Aorta (tissue), 5 donors: ENCODE measurements around the gene SLC39A11. TPM values are rescaled to one million over a fixed set of nuclear protein-coding genes. Genes with fewer than 3 reads are reported as not detected.

Experiments
- ATAC-seq: fragments of 200-7000 bp; cut with Tn5 transposase; one replicate; pipeline ENCODE4 v1.9.1; 2022; ENCODE audit warnings: moderate library complexity; ENCODE audit not compliant: low FRiP score
- DNase-seq, 2 donors: peaks; one replicate each; pipeline ENCODE4 v3.0.0-alpha.2; 2020
- H3K27ac ChIP-seq, 2 donors: one replicate each; pipeline ENCODE4 v1.5.1; 2013; ENCODE audit warnings: low read length in 2 of 2, mild to moderate bottlenecking in 2 of 2, moderate library complexity in 2 of 2, control low read depth in 1 of 2, inconsistent platforms in 1 of 2, low read depth in 1 of 2
- H3K27me3 ChIP-seq, 2 donors: one replicate each; pipeline ENCODE4 v1.6.1; 2013; ENCODE audit warnings: control low read depth in 1 of 2, low read length in 1 of 2, mild to moderate bottlenecking in 1 of 2, moderate library complexity in 1 of 2; ENCODE audit not compliant: insufficient read depth in 2 of 2, control insufficient read depth in 1 of 2
- H3K36me3 ChIP-seq, 2 donors: one replicate each; pipeline ENCODE4 v1.6.1; 2013; ENCODE audit warnings: control low read depth in 1 of 2, low read length in 1 of 2, mild to moderate bottlenecking in 1 of 2; ENCODE audit not compliant: insufficient read depth in 2 of 2, control insufficient read depth in 1 of 2
- H3K4me1 ChIP-seq, 2 donors: one replicate each; pipeline ENCODE4 v1.6.1; 2013; ENCODE audit warnings: low read length in 2 of 2, control low read depth in 1 of 2, mild to moderate bottlenecking in 1 of 2, moderate library complexity in 1 of 2; ENCODE audit not compliant: insufficient read depth in 2 of 2, control insufficient read depth in 1 of 2
- H3K4me3 ChIP-seq, 2 donors: one replicate each; pipeline ENCODE4 v1.5.1; 2013; ENCODE audit warnings: low read length in 2 of 2, control low read depth in 1 of 2, mild to moderate bottlenecking in 1 of 2
- H3K9me3 ChIP-seq: one replicate; pipeline ENCODE4 v1.6.1; 2013; ENCODE audit warnings: mild to moderate bottlenecking, low read length; ENCODE audit not compliant: control insufficient read depth
- WGBS, 2 donors: extraction: QIAGEN DNeasy Blood & Tissue Kit; methylation state at CpG; one replicate each; pipeline ENCODE4 v1.1.7; 2013; 5-methylcytosine and 5-hydroxymethylcytosine counted together
- intact Hi-C, 2 donors: fragments of 100-400 bp; cut with DNase I; formaldehyde crosslinking; loops; one replicate each; pipeline versions ENCODE4 v1.14.2 to v1.15.0; 2022
- polyA plus RNA-seq, 2 donors: library from polyadenylated mRNA; stranded (reverse); fragments of 200-250 nt; gene quantifications; one replicate each; pipeline ENCODE4 v1.2.3, GENCODE V29; 2013
- total RNA-seq, 2 donors: library from RNA; stranded (reverse); fragmentation: NEBNext Ultra II Directional; extraction: Animal tissue kit (Norgen Biotek cat#: 25700); gene quantifications; one replicate each; pipeline ENCODE4 v1.2.1, GENCODE V29; 2021
- donor health status: healthy with polysubstance abuse.
- donor health status: Bipolar disorder and iron deficiency.
- donor health status: DM: no; HTN: no; CAD: no.
- donor health status: DM: no; HTN: no; CAD: no.
- donor health status: DM: yes; HTN: yes; CAD: no.

SLC39A11 gene
- total and polyA plus RNA-seq, 4 donors = 9.3 to 31.8 (median 17.5) TPM

DNA sequence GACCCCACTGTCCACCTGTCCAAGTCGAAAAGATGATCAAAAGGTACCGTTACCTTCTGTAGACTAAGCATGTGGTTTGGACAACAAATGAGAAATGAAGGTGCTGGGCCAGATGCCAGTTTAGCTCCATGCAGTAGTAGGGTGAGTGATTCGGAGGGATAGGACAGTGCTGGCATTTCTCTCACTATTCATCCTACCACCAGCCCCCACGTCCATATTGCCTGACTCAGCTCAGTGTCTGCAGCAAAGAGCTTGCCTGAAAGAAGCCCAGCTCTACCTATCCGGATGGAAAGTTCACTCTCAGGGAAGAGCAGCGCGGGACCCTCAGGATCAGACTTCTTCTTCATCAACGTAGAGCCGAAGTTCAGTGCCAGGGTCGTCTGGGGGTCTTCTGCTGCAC, 145.0 kb downstream of the SLC39A11 start:
- no peaks in the 10 kb centered on the region for H3K27me3 ChIP-seq
- ATAC-seq (no peak), DNase-seq (no peak)
- WGBS, 2 donors = 94% methylated on average over 10 of the region's 10 CpGs
- no peaks in the 10 kb centered on the region for H3K4me1 ChIP-seq
- H3K36me3 ChIP-seq = no peaks in the 10 kb centered on the region
- H3K27ac ChIP-seq = no peak overlapping the region
- intact Hi-C loops = no loop called here
- H3K4me3 ChIP-seq = no peak overlapping the region
- no peaks in the 10 kb centered on the region for H3K9me3 ChIP-seq

DNA sequence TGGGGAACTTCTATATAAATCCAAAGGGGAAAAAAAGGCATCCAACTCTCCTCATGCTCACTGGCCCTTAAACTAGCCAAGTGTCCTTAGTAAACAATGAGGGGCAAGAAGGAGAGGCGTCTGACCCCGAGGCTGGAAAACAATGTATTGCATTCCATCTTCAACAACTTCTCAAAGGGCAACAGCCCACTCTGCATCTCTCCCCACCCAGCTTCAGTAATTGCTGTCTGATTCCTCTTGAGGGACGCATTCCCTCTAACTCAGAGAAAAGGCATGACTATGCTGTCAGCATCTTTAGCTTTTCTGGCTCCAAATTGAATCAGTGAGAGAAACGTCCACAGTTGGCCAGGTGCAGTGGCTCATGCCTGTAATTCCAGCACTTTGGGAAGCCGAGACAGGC, 145.8 kb downstream of the SLC39A11 start:
- WGBS, 2 donors = 69 to 77% methylated on average over 5 of the region's 5 CpGs
- no peaks in the 10 kb centered on the region for H3K36me3 ChIP-seq
- no peaks in the 10 kb centered on the region for H3K27me3 ChIP-seq
- no peaks in the 10 kb centered on the region for H3K9me3 ChIP-seq
- ATAC-seq (no peak), DNase-seq (no peak)
- intact Hi-C loops = no loop called here
- no peak overlapping the region for H3K27ac ChIP-seq
- H3K4me1 ChIP-seq = no peaks in the 10 kb centered on the region
- no peak overlapping the region for H3K4me3 ChIP-seq

- Histone ChIP-seq H3K27ac (no peak overlapping the region), H3K4me1 (no peaks in the 10 kb centered on the region), H3K9me3 (no peaks in the 10 kb centered on the region), H3K4me3 (no peak overlapping the region), H3K27me3 (no peaks in the 10 kb centered on the region), H3K36me3 (no peaks in the 10 kb centered on the region)
- intact Hi-C loops = no loop called here
- ATAC-seq (no peak), DNase-seq (no peak)
- WGBS, 2 donors = 89 to 93% methylated on average over 3 of the region's 3 CpGs
Observed at GRCh38 chr17:72946156-72946555, 146.3 kb downstream of the SLC39A11 start.

DNA sequence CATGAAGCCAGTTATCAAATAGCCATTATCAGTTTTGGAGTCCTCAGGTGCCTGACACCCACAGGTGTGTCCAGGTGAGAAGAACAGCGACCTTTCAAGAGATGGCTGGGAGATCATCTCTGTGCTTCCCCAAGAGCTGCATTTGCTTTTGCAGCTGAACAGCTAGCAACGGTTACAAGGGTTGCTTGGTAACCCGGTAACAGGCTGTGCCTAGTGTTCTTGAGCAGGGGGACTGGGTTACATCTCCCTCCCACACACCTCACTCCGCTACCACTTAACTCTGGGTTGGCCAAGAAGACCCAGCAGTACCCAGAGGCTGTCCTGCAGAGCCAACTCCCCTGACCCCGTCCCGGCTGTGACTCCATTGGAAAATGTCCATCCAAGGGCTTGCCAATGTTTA, 147.0 kb downstream of the SLC39A11 start:
- ATAC-seq = no peak
- 66 to 80% methylated on average over 6 of the region's 6 CpGs for WGBS, 2 donors

DNA sequence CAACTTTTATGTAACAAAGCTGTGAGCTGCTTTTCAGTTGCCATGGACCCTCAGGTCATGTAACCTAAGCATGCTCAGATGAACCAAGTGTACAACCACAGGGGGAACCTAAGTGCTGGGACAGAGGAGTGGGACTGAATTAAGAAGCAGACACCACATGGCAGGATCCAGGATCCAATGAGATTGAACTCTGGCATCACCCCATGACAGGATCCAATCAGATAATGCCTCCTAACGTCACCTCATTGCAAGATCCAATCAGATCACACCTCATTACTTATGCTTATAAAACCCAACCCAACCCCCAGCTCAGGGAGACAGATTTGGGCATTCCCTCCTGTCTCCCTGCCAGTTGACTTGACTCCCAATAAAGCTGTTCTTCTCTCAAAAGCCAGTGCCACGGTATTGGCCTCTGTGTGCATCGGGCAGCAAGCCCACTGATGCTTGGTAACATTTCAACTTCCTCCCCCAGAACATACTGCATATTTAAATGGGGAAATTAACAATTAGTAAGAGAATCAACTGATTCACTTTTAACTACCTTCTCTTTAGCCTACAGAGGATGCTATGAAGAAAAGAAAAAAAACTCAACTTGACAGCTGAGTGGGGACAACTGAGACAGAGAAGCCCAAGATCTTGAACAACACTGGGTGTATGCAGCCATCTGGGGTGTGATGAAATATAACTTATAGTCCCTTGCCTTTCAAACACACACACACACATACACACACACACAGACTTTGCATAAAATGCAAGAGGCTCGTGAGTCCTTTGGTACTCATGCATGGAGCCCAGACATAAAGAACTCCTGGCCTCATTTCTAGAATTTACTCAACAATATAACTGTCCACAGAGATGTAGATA, 148.4 kb downstream of the SLC39A11 start:
- no peak for ATAC-seq
- intact Hi-C loops = no loop called here

More for the DNA sequence above, 147.0 kb downstream of the SLC39A11 start:
- intact Hi-C loops = no loop called here
- DNase-seq = no peak
- Histone ChIP-seq H3K4me3 (no peak overlapping the region), H3K4me1 (no peaks in the 10 kb centered on the region), H3K36me3 (no peaks in the 10 kb centered on the region), H3K27ac (no peak overlapping the region), H3K9me3 (no peaks in the 10 kb centered on the region), H3K27me3 (no peaks in the 10 kb centered on the region)

DNA sequence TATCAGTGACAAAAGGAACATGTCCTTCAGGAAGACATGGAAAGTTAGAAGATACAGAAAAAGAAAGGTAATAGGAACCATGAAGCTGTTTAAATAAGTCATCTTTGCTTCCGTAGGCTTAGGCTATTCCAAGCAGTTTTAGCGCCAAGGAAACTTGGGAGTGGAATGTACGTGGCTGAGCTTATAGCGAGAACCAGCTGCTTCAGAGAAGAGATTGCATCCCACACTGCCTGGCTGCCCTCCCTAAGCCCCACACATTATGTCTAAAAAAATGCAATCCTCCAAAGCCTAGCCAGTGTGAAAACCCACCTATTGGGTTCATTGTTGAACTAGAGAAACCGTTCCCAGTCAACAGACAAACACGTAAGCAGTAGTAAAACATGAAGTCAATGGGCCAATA, 149.9 kb downstream of the SLC39A11 start:
- Histone ChIP-seq H3K27ac (no peak overlapping the region), H3K9me3 (no peaks in the 10 kb centered on the region), H3K4me1 (no peaks in the 10 kb centered on the region), H3K36me3 (peaks cover 0 to 2% of the 10 kb centered on the region in 2 donors), H3K4me3 (no peak overlapping the region), H3K27me3 (no peaks in the 10 kb centered on the region)
- WGBS, 2 donors = 95 to 96% methylated on average over 6 of the region's 6 CpGs
- ATAC-seq (no peak), DNase-seq (no peak)
- intact Hi-C loops = no loop called here

More for the DNA sequence above, 148.4 kb downstream of the SLC39A11 start:
- Histone ChIP-seq H3K27me3 (no peaks in the 10 kb centered on the region), H3K4me1 (no peaks in the 10 kb centered on the region), H3K4me3 (no peak overlapping the region), H3K27ac (no peak overlapping the region), H3K9me3 (no peaks in the 10 kb centered on the region), H3K36me3 (no peaks in the 10 kb centered on the region)
- DNase-seq = no peak
- WGBS, 2 donors = 64 to 70% methylated on average over 4 of the region's 4 CpGs

DNA sequence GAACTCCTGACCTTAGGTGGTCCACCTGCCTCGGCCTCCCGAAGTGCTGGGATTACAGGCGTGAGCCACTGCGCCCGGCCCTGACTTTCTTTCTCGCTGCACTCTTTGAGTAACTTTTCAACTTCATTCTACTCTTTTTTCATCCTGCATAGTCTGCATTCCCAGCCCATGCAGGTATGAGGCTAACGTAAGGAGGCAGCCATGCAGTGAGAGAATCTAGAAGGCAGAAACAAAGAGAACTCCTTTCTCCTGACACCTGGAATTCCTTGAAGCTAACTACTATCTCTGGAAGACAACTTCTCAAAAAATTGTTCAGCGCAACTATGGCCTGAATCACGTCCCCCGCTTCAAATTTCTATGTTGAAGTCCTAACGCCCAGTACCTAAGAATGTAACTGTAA, 152.0 kb downstream of the SLC39A11 start:
- H3K36me3 ChIP-seq = peaks cover 0 to 2% of the 10 kb centered on the region in 2 donors
- WGBS, 2 donors = 96 to 98% methylated on average over 11 of the region's 11 CpGs
- no peak overlapping the region for H3K27ac ChIP-seq
- no peak for ATAC-seq
- H3K4me1 ChIP-seq = no peaks in the 10 kb centered on the region
- no peak for DNase-seq
- no peaks in the 10 kb centered on the region for H3K9me3 ChIP-seq
- intact Hi-C loops = no loop called here
- H3K27me3 ChIP-seq = no peaks in the 10 kb centered on the region
- no peak overlapping the region for H3K4me3 ChIP-seq

DNA sequence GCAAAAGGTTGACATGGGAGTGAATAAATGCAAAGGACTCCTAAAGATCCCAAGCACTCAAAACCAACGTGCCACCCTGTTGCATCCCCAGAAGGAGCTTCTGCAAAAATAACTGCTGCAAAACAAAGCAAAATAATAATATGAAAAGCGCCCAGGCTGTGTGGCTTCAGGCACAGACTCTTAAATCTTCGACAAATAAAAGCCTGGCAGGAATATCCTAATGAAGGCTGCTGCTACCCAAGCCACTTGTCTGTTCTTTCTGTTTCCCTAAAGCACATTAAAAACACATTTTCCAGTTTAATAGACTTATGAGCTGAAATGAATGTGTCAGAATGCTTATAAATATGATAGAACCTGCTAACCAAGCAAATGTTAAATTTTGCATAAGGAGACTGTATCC, 154.0 kb downstream of the SLC39A11 start:
- H3K36me3 ChIP-seq = peaks cover 0 to 2% of the 10 kb centered on the region in 2 donors
- no peak overlapping the region for H3K4me3 ChIP-seq
- H3K9me3 ChIP-seq = no peaks in the 10 kb centered on the region
- H3K27me3 ChIP-seq = no peaks in the 10 kb centered on the region
- H3K4me1 ChIP-seq = no peaks in the 10 kb centered on the region
- WGBS, 2 donors = 82% methylated on average over 3 of the region's 3 CpGs
- no peak overlapping the region for H3K27ac ChIP-seq
- intact Hi-C loops = no loop called here
- ATAC-seq (no peak), DNase-seq (no peak)

DNA sequence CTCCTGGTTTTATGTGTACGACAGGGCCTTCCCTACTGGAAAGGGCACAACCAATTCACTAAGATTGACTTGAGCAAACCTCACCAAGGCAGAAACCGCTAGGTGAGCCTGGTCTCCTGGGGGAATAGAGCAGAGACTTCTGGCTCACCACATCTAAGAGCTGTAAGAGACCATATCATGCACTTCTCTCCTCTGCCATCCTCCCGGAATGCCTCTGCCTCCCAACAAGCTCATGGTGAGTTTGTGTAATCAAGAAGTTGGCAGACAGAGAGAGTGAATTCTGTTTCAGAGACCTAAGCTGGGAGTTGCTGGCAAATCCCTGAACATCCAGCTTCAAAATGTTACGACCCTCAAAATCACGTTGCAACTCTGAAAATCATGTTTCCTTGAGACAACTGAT, 154.8 kb downstream of the SLC39A11 start:
- no peaks in the 10 kb centered on the region for H3K4me1 ChIP-seq
- H3K27ac ChIP-seq = no peak overlapping the region
- H3K27me3 ChIP-seq = no peaks in the 10 kb centered on the region
- intact Hi-C loops = no loop called here
- 61 to 64% methylated on average over 5 of the region's 5 CpGs for WGBS, 2 donors
- peaks cover 0 to 2% of the 10 kb centered on the region in 2 donors for H3K36me3 ChIP-seq
- no peaks in the 10 kb centered on the region for H3K9me3 ChIP-seq
- ATAC-seq (no peak), DNase-seq (no peak)
- no peak overlapping the region for H3K4me3 ChIP-seq
